Ishikawa (cell line): ENCODE data around the gene IQSEC3.

Experiments used
- CEBPB ChIP-seq: IDR thresholded peaks from 2 replicates; pipeline ENCODE4 v1.6.1; 2012
- CREB1 ChIP-seq: IDR thresholded peaks from 2 replicates; pipeline ENCODE4 v1.6.1; 2012; ENCODE audit warnings: low read depth
- EGR1 ChIP-seq: IDR thresholded peaks from 2 replicates; pipeline ENCODE4 v1.6.1; 2012
- EP300 ChIP-seq: IDR thresholded peaks from 2 replicates; pipeline ENCODE4 v1.6.1; 2012; ENCODE audit warnings: borderline replicate concordance
- FOXM1 ChIP-seq: IDR thresholded peaks from 2 replicates; pipeline ENCODE4 v1.6.1; 2012; ENCODE audit warnings: low read depth, borderline replicate concordance
- MAX ChIP-seq: IDR thresholded peaks from 2 replicates; pipeline ENCODE4 v1.6.1; 2012
- NFIC ChIP-seq: IDR thresholded peaks from 2 replicates; pipeline ENCODE4 v1.6.1; 2012
- RAD21 ChIP-seq: IDR thresholded peaks from 2 replicates; pipeline ENCODE4 v1.6.1; 2012; ENCODE audit warnings: low read depth
- REST ChIP-seq: IDR thresholded peaks from 2 replicates; pipeline ENCODE4 v1.6.1; 2012; ENCODE audit warnings: low read depth, mild to moderate bottlenecking
- TAF1 ChIP-seq: IDR thresholded peaks from 2 replicates; pipeline ENCODE4 v1.6.1; 2012; ENCODE audit warnings: low read depth, mild to moderate bottlenecking
- TCF12 ChIP-seq: IDR thresholded peaks from 2 replicates; pipeline ENCODE4 v1.6.1; 2012; ENCODE audit warnings: low read depth
- TEAD4 ChIP-seq: IDR thresholded peaks from 2 replicates; pipeline ENCODE4 v1.6.1; 2012
- USF1 ChIP-seq: IDR thresholded peaks from 2 replicates; pipeline ENCODE4 v1.6.1; 2012
- YY1 ChIP-seq: IDR thresholded peaks from 2 replicates; pipeline ENCODE4 v1.6.1; 2012; ENCODE audit warnings: low read depth
- ZBTB7A ChIP-seq: IDR thresholded peaks from 2 replicates; pipeline ENCODE4 v1.6.1; 2012; ENCODE audit warnings: low read depth

Gene IQSEC3

GRCh38 chr12:87315-87714 is 20.7 kb downstream of the IQSEC3 start:
- TF ChIP-seq TCF12 (no peak), FOXM1 (no peak), MAX (no peak), EP300 (no peak), EGR1 (no peak), USF1 (no peak), CREB1 (no peak), NFIC (no peak)

- TF ChIP-seq USF1 (no peak), CEBPB (no peak), TAF1 (no peak)
These were observed 21.3 kb downstream of the IQSEC3 start for GRCh38 chr12:87856-88255.

- TF ChIP-seq USF1, result no peak
- TF ChIP-seq MAX, result no peak
- TF ChIP-seq FOXM1, result no peak
- TF ChIP-seq TAF1, result no peak
- TF ChIP-seq RAD21, result no peak
- TF ChIP-seq TEAD4, result no peak
- TF ChIP-seq CEBPB, result no peak
- TF ChIP-seq REST, result no peak
- TF ChIP-seq YY1, result no peak
These were observed 23.1 kb downstream of the IQSEC3 start for GRCh38 chr12:89653-90052.

GRCh38 chr12:91213-91612 is 24.6 kb downstream of the IQSEC3 start:
- TF ChIP-seq MAX (no peak), FOXM1 (no peak), RAD21 (no peak), ZBTB7A (no peak), YY1 (no peak), NFIC (no peak), TAF1 (no peak), CREB1 (no peak), USF1 (no peak), REST (no peak), CEBPB (no peak), EP300 (no peak), TCF12 (no peak), EGR1 (no peak), TEAD4 (no peak)

- TF ChIP-seq EGR1 (no peak), NFIC (no peak), EP300 (no peak), CEBPB (no peak), USF1 (no peak), ZBTB7A (no peak), YY1 (no peak), TEAD4 (no peak), FOXM1 (no peak), TAF1 (no peak), MAX (no peak), REST (no peak), CREB1 (no peak)
These were observed 26.9 kb downstream of the IQSEC3 start for GRCh38 chr12:93266-94005.
